ENCODE data around the gene LTBP1. TPM values are rescaled to one million over a fixed set of nuclear protein-coding genes. Genes with fewer than 3 reads are reported as not detected.

LTBP1 gene
- total and polyA plus RNA-seq, 2 experiments from 2014 or later = 35.6 to 68.9 TPM

- no peak for DNase-seq (ENCODE audit: low spot score)
- Histone ChIP-seq H2AFZ (no peak overlapping the region), H3K4me2 (no peak overlapping the region), H3K27me3 (no peaks in the 10 kb centered on the region), H3K27ac (no peak overlapping the region), H3K36me3 (replicated peaks; ENCODE audit: insufficient read depth, low read depth) (no peaks in the 10 kb centered on the region), H3K9me3 (ENCODE audit: low read depth) (no peaks in the 10 kb centered on the region), H3K4me3 (no peak overlapping the region), H4K20me1 (ENCODE audit: insufficient read depth, poor library complexity, severe bottlenecking) (no peaks in the 10 kb centered on the region), H3K9me2 (replicated peaks; ENCODE audit: insufficient read depth) (no peaks in the 10 kb centered on the region), H3K79me2 (no peaks in the 10 kb centered on the region), H3K4me1 (ENCODE audit: insufficient read depth) (peaks cover 14% of the 10 kb centered on the region)
- 83% methylated on average over 6 of the region's 6 CpGs for WGBS (ENCODE audit: low lambda C conversion rate, missing lambda C conversion rate)
- TF ChIP-seq EZH2phosphoT487 (IDR thresholded peaks at IDR 0.05; ENCODE audit: low read depth, severe bottlenecking, unreplicated experiment) (no peak), EZH2 (IDR thresholded peaks at IDR 0.05; ENCODE audit: borderline replicate concordance) (no peak), CTCF (IDR thresholded peaks at IDR 0.05; ENCODE audit: poor library complexity) (no peak)
Measured at GRCh38 chr2:33083699-33084387, 137.1 kb downstream of the LTBP1 start.

- no peak overlapping the region for H3K4me3 ChIP-seq
Measured at GRCh38 chr2:33084433-33084832, 137.7 kb downstream of the LTBP1 start.

GRCh38 chr2:33085646-33086045 is 138.9 kb downstream of the LTBP1 start:
- 100% methylated on average over 1 of the region's 1 CpG for WGBS (ENCODE audit: low lambda C conversion rate, missing lambda C conversion rate)
- H3K27me3 ChIP-seq = no peaks in the 10 kb centered on the region
- no peak overlapping the region for H2AFZ ChIP-seq
- no peak for DNase-seq (ENCODE audit: low spot score)
- H3K9me2 ChIP-seq (replicated peaks; ENCODE audit: insufficient read depth) = no peaks in the 10 kb centered on the region
- no peak overlapping the region for H3K4me3 ChIP-seq
- no peaks in the 10 kb centered on the region for H3K9me3 ChIP-seq (ENCODE audit: low read depth)
- no peak overlapping the region for H3K27ac ChIP-seq
- H3K4me2 ChIP-seq = no peak overlapping the region
- TF ChIP-seq EZH2phosphoT487 (IDR thresholded peaks at IDR 0.05; ENCODE audit: low read depth, severe bottlenecking, unreplicated experiment) (no peak), EZH2 (IDR thresholded peaks at IDR 0.05; ENCODE audit: borderline replicate concordance) (no peak), CTCF (IDR thresholded peaks at IDR 0.05; ENCODE audit: poor library complexity) (no peak)
- no peaks in the 10 kb centered on the region for H3K79me2 ChIP-seq
- no peaks in the 10 kb centered on the region for H3K36me3 ChIP-seq (replicated peaks; ENCODE audit: insufficient read depth, low read depth)
- H4K20me1 ChIP-seq (ENCODE audit: insufficient read depth, poor library complexity, severe bottlenecking) = no peaks in the 10 kb centered on the region
- H3K4me1 ChIP-seq (ENCODE audit: insufficient read depth) = peaks cover 14% of the 10 kb centered on the region

More at GRCh38 chr2:33084433-33084832, 137.7 kb downstream of the LTBP1 start:
- 85% methylated on average over 7 of the region's 7 CpGs for WGBS (ENCODE audit: low lambda C conversion rate, missing lambda C conversion rate)
- H3K79me2 ChIP-seq = no peaks in the 10 kb centered on the region
- DNase-seq (ENCODE audit: low spot score) = no peak
- no peak for TF ChIP-seq CTCF (IDR thresholded peaks at IDR 0.05; ENCODE audit: poor library complexity)
- no peak for TF ChIP-seq EZH2 (IDR thresholded peaks at IDR 0.05; ENCODE audit: borderline replicate concordance)
- TF ChIP-seq EZH2phosphoT487 (IDR thresholded peaks at IDR 0.05; ENCODE audit: low read depth, severe bottlenecking, unreplicated experiment) = no peak
- H3K9me2 ChIP-seq (replicated peaks; ENCODE audit: insufficient read depth) = no peaks in the 10 kb centered on the region
- H3K4me2 ChIP-seq = no peak overlapping the region
- H3K36me3 ChIP-seq (replicated peaks; ENCODE audit: insufficient read depth, low read depth) = no peaks in the 10 kb centered on the region
- no peak overlapping the region for H2AFZ ChIP-seq
- no peak overlapping the region for H3K27ac ChIP-seq
- no peaks in the 10 kb centered on the region for H3K9me3 ChIP-seq (ENCODE audit: low read depth)
- H3K4me1 ChIP-seq (ENCODE audit: insufficient read depth) = peaks cover 14% of the 10 kb centered on the region
- no peaks in the 10 kb centered on the region for H3K27me3 ChIP-seq
- H4K20me1 ChIP-seq (ENCODE audit: insufficient read depth, poor library complexity, severe bottlenecking) = no peaks in the 10 kb centered on the region

Measured in hepatocyte (in vitro differentiated cells).